NT2/D1 (cell line): ENCODE data around the gene C19orf38.

Source experiments
- SUZ12 ChIP-seq: IDR thresholded peaks from 2 replicates; pipeline ENCODE4 v1.6.1; 2011; ENCODE audit not compliant: insufficient read length, insufficient read depth; ENCODE audit errors: extremely low read depth
- YY1 ChIP-seq: IDR thresholded peaks from 2 replicates; pipeline ENCODE4 v1.6.1; 2011; ENCODE audit not compliant: insufficient read length, insufficient read depth
- ZNF274 ChIP-seq: IDR thresholded peaks from 2 replicates; pipeline ENCODE4 v1.6.1; 2011; ENCODE audit warnings: mild to moderate bottlenecking, low read depth, low read length

DNA sequence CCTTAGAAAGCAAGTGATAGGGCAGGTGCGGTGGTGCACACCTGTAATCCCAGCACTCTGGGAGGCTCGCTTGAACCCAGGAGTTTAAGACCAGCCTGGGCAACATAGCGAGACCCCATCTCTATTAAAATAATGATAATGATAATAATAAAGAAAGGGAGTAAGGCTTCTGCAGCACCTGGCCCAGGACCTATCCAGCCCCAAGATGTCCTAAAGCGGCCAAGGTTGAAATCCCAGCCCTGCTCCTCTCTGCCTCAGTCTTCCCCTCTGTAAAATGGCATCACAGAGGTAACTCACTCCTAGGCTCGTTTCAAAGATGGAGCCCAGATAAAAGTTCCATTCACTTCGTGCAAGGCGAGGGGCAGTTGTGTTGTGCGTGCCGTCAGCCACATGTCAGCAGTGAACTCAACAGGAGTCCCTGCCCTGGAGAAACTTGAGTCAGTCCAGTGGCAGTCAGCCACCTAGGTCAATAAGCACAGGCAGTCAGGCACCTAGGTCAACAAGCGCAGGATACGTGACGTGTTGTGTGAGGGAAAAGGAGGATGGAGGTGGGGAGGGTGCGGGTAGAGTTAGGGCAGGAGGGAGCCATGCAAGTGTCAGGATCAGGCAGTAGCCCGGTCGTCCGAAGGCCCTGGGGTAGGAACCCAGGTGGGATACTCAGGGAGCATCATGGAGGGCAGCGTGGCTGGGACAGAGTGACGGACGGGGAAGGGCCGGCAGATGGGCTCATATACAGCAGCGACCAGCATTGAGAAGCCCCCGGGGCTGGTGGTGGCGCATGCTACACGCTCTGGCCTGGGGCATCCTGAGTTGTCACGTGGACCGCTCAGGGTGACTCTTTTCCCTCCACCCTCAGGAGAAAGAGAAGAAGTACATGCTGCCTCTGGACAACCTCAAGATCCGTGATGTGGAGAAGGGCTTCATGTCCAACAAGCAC is 28.8 kb upstream of the C19orf38 start:
- TF ChIP-seq YY1 (no peak), SUZ12 (no peak), ZNF274 (no peak)
